ENCODE measurements around the gene DLX2. TPM values are rescaled to one million over a fixed set of nuclear protein-coding genes. Genes with fewer than 3 reads are reported as not detected.
A peak's percentile ranks its signal among the peaks of the same experiment; 100 is the strongest.

The DLX2 gene
- total RNA-seq, 4 donors from 2014 or later = not detected

GRCh38 chr2:172089633-172090032 lies 13.1 kb downstream of the DLX2 start:
- Histone ChIP-seq H3K9me3 (no peaks in the 10 kb centered on the region), H3K36me3 (no peaks in the 10 kb centered on the region), H3K4me3 (no peak overlapping the region), H3K27me3 (peaks cover 100% of the 10 kb centered on the region), H3K27ac (no peak overlapping the region), H3K4me1 (peaks cover 0 to 58% (median 32%) of the 10 kb centered on the region in 3 donors)
- no peak for ATAC-seq
- WGBS, 2 donors (ENCODE audit: low coverage in 1 of 2) = 20 to 30% methylated on average over 3 to 5 of the region's 7 CpGs
- no peak for TF ChIP-seq POLR2AphosphoS5 (IDR thresholded peaks at IDR 0.05)
- no peak for TF ChIP-seq EP300 (IDR thresholded peaks at IDR 0.05)
- no peak for TF ChIP-seq POLR2A (IDR thresholded peaks at IDR 0.05)
- TF ChIP-seq CTCF (IDR thresholded peaks at IDR 0.05) = no peak

DNA sequence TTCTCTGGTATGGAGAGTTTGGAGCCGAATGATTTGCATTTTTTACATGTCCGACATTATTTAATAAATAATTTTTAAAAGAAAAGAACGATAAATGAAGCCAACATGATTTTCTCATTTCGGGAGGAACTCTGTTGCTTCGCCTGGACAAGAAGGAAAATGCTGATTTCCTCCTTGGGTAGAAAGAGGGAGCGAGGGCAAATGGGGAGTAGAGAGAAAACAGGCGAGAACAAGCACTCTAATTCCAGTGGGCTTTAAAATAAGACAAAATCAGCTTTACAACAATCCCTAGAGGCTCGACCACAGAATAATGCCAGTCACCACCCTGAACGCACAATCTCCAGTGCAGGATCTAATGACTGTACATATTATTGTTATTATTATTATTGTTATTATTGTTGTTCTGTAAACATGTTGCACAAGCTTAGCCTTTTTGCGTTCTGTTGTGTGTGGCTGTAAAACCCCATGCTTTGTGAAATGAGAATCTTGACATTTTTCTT lies 13.6 kb downstream of the DLX2 start:
- ATAC-seq = no peak
- Histone ChIP-seq H3K4me1 (peaks cover 0 to 58% (median 30%) of the 10 kb centered on the region in 3 donors), H3K36me3 (no peaks in the 10 kb centered on the region), H3K9me3 (no peaks in the 10 kb centered on the region), H3K27me3 (peaks cover 100% of the 10 kb centered on the region), H3K4me3 (no peak overlapping the region), H3K27ac (no peak overlapping the region)
- 14 to 19% methylated on average over 8 to 10 of the region's 10 CpGs for WGBS, 2 donors (ENCODE audit: low coverage in 1 of 2)
- TF ChIP-seq CTCF (IDR thresholded peaks at IDR 0.05) = no peak
- TF ChIP-seq EP300 (IDR thresholded peaks at IDR 0.05) = no peak
- no peak for TF ChIP-seq POLR2AphosphoS5 (IDR thresholded peaks at IDR 0.05)
- TF ChIP-seq POLR2A (IDR thresholded peaks at IDR 0.05) = no peak

DNA sequence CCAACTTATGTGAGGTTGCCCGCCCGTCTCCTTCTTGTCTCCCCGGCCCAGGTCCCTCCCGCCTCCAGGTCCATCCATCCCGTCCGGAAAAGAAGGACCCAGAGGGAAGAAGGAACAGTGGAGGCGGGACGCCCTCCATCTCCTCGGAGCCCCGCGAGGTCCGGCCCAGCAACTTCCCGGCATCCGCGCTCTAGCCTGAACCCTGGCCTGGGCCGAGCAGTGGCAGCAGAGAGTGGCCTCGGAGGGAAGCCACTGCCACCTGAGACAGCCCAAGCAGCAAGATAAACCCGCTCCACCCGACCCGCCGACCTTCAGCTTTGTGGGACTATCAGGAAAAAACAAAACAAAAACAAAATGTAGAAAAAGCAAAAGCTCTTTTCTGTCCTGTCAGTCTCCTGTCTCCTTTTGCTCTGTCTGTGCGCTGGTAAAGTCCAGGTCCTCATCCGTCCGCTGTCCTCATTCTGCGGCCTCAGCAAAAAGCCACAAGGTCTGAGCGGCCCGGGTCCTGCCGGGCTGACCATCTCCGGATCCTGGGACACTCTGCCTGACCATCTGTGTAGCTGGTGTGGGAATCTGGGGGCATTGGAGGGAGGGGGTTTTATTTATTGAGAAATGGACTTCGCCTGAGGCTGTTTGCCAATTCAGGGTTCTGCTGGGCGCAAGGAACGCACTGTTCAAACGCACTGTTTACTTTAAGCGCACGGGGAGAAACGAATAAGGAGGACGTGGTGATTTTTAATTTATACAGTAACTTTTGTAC lies 14.3 kb downstream of the DLX2 start:
- no peaks in the 10 kb centered on the region for H3K36me3 ChIP-seq
- H3K4me3 ChIP-seq = peak overlapping the region in 1 of 2 donors; percentile 51
- WGBS, 2 donors (ENCODE audit: low coverage in 1 of 2) = 0 to 16% methylated on average over 1 to 15 of the region's 37 CpGs

GRCh38 chr2:172087780-172088244 lies 14.9 kb downstream of the DLX2 start:
- peak overlapping the region in 1 of 2 donors; percentile 51 for H3K4me3 ChIP-seq

More for the DNA sequence above, 14.3 kb downstream of the DLX2 start:
- H3K4me1 ChIP-seq = peaks cover 0 to 60% (median 30%) of the 10 kb centered on the region in 3 donors
- H3K27ac ChIP-seq = no peak overlapping the region
- H3K27me3 ChIP-seq = peaks cover 100% of the 10 kb centered on the region
- H3K9me3 ChIP-seq = no peaks in the 10 kb centered on the region
- TF ChIP-seq EP300 (IDR thresholded peaks at IDR 0.05) = no peak
- no peak for TF ChIP-seq POLR2AphosphoS5 (IDR thresholded peaks at IDR 0.05)
- TF ChIP-seq POLR2A (IDR thresholded peaks at IDR 0.05) = no peak
- TF ChIP-seq CTCF (IDR thresholded peaks at IDR 0.05) = no peak
- no peak for ATAC-seq

More at GRCh38 chr2:172087780-172088244, 14.9 kb downstream of the DLX2 start:
- no peak for ATAC-seq
- Histone ChIP-seq H3K27ac (no peak overlapping the region), H3K4me1 (peaks cover 0 to 66% (median 30%) of the 10 kb centered on the region in 3 donors), H3K36me3 (no peaks in the 10 kb centered on the region), H3K9me3 (no peaks in the 10 kb centered on the region), H3K27me3 (peaks cover 100% of the 10 kb centered on the region)
- TF ChIP-seq EP300 (IDR thresholded peaks at IDR 0.05) (no peak), CTCF (IDR thresholded peaks at IDR 0.05) (no peak), POLR2AphosphoS5 (IDR thresholded peaks at IDR 0.05) (no peak), POLR2A (IDR thresholded peaks at IDR 0.05) (no peak)
- 2% methylated on average over 7 of the region's 23 CpGs; no CpG with 5 or more reads in 1 of the 2 donors for WGBS, 2 donors (ENCODE audit: low coverage in 1 of 2)

Data from gastroesophageal sphincter (tissue), 4 donors.